SW 1271 (cell line): ENCODE measurements around the gene CMTM2.
"Not testable (repeated sequence)": the region's sequence is repeated elsewhere in the genome, so short reads cannot be mapped to it uniquely, and the experiment has no call there.

Source experiments
- DNase-seq, 2 experiments: peaks; one replicate each; lab custom pipeline; 2025; lab: John Stamatoyannopoulos, UW

Gene CMTM2

GRCh38 chr16:66630561-66631260 is 51.4 kb downstream of the CMTM2 start:
- not testable (repeated sequence) for DNase-seq

DNA sequence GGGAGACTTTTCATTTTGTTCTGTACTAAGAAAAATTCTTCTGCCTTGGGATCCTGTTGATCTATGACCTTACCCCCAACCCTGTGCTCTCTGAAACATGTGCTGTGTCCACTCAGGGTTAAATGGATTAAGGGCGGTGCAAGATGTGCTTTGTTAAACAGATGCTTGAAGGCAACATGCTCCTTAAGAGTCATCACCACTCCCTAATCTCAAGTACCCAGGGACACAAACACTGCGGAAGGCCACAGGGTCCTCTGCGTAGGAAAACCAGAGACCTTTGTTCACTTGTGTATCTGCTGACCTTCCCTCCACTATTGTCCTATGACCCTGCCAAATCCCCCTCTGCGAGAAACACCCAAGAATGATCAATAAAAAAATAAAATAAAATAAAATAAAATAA is 52.3 kb downstream of the CMTM2 start:
- DNase-seq: not testable (repeated sequence)

- DNase-seq: no peak
These were observed 55.4 kb downstream of the CMTM2 start for GRCh38 chr16:66634527-66635196.

DNA sequence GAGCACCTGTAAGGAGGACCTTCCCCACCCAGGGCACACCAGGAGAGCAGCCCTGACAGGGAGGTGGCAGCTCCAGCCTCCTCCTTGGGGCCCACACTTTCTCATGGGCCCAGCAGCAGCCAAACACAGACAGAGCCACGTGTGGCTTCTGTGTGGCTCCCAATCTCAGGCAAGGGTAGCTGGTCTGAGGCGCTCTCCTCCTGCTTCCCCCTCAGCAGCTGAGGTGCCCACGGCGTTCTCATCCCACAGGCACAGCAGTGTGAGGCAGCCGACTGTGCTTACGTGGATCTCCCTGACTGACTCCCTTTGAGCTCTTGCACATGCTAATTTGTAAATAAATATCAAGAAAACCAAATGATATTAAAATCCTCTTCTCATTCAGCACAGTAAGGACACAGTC is 56.1 kb downstream of the CMTM2 start:
- DNase-seq: no peak

GRCh38 chr16:66636199-66636598 is 56.9 kb downstream of the CMTM2 start:
- DNase-seq: no peak

DNA sequence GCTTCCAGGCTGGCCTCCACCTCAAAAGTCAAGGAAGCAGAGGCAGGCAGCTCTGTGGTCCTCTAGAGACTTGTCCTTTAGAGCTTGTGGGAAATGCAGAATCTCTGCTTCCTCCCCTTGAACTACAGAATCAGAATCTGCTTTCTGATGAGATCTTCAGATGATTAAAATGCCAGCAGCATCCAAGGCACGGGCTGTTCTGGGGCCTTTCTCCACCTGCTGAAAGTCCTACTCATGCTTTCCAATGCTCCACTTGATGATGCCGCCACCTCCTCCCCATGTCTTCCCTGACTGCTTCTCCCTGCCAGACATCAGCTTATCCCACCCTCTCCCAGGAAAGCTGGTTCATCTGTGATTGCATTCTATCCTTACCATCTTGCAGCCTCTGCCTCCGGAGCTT is 58.5 kb downstream of the CMTM2 start:
- no peak for DNase-seq
